ENCODE results near the gene TIMM21. TPM values are rescaled to one million over a fixed set of nuclear protein-coding genes. Genes with fewer than 3 reads are reported as not detected.

Gene TIMM21
- total RNA-seq, 1 experiment from 2014 or later = 46.0 TPM

DNA sequence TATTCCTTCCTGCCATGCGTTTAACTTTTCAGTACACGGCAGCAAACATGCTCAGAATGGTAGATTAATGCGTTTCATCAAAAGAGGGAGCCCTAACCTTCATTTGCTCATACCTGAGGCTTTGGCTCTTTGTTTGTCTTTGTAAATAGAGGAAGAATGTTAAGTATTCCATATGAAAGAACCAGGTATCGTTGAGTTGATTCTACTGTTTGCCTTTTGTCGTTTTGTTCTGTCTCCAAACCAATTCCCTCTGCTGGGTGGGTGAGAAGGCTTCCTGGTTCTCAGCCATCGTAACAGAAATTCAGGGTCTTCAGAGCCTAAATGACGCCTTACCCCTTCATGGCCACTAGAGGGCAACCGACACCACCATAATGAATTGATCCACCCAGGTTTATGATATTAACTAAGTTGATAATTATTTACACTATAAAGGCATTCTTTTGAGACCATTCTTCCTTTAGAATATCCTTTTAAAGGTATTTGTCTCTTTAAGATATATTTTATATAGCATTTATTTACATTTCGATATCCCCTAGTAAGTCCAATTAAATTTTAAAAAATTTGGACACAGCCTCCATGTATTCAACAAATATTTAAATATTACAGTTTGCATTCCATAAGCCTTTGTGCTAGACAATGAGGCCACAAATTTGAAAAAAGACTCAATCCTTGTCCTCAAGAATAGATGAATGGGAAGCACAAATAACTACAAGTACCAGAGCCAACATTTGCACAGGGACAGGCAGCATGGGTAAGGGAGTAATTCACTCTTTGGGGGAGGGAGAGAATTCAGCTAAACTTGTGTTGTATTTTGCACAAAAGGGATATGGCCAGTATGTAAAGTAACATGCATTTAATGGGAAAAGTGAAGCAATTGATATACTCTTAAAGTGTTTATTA is 48.1 kb downstream of the TIMM21 start:
- Histone ChIP-seq H2AFZ (ENCODE audit: low read length) (no peak overlapping the region), H2BK120ac (ENCODE audit: low read depth, low read length, poor library complexity, severe bottlenecking) (no peak overlapping the region), H3K9ac (ENCODE audit: extremely low read depth, insufficient read length, low read length) (no peak overlapping the region), H4K8ac (replicated peaks; ENCODE audit: insufficient read length, low read depth, low read length) (no peak overlapping the region), H2AK5ac (ENCODE audit: insufficient read length, low read length) (no peak overlapping the region), H4K5ac (ENCODE audit: insufficient read length, low read depth, low read length) (no peak overlapping the region), H3K27ac (ENCODE audit: insufficient read length, low read depth, low read length) (no peak overlapping the region), H3K4me1 (ENCODE audit: insufficient read depth, low read length) (no peaks in the 10 kb centered on the region; the same call in 1 of the 2 replicates), H2BK20ac (ENCODE audit: low read depth, low read length, poor library complexity, severe bottlenecking) (no peak overlapping the region), H3K4ac (ENCODE audit: low read depth, low read length) (no peak overlapping the region), H3K14ac (ENCODE audit: insufficient read depth, low read length) (no peak overlapping the region), H3K23me2 (ENCODE audit: insufficient read length, low read depth, low read length, poor library complexity, severe bottlenecking) (no peaks in the 10 kb centered on the region), H3K79me1 (ENCODE audit: insufficient read depth, low read depth, low read length, poor library complexity, severe bottlenecking) (no peaks in the 10 kb centered on the region), H4K20me1 (ENCODE audit: control insufficient read depth, insufficient read depth, insufficient read length) (no peaks in the 10 kb centered on the region), H3K23ac (ENCODE audit: insufficient read length, low read depth, low read length) (no peak overlapping the region), H3K27me3 (ENCODE audit: insufficient read depth, low read length) (no peaks in the 10 kb centered on the region), H3K4me2 (ENCODE audit: insufficient read depth, insufficient read length, low read length) (no peak overlapping the region), H3K9me3 (ENCODE audit: control insufficient read depth, low read depth, low read length) (no peaks in the 10 kb centered on the region), H3T11ph (ENCODE audit: low read length) (no peak overlapping the region), H2BK5ac (ENCODE audit: insufficient read length, low read length) (no peak overlapping the region), H4K91ac (ENCODE audit: insufficient read length, low read depth, low read length) (no peak overlapping the region), H3K79me2 (ENCODE audit: insufficient read depth, low read length) (no peaks in the 10 kb centered on the region), H3K18ac (ENCODE audit: insufficient read length, low read depth, low read length) (no peak overlapping the region), H2BK12ac (ENCODE audit: insufficient read length, low read depth, low read length) (no peak overlapping the region), H2BK15ac (ENCODE audit: low read depth, low read length) (no peak overlapping the region), H3K56ac (ENCODE audit: insufficient read length, low read depth, low read length) (no peak overlapping the region)
- TF ChIP-seq, protein P1, sequence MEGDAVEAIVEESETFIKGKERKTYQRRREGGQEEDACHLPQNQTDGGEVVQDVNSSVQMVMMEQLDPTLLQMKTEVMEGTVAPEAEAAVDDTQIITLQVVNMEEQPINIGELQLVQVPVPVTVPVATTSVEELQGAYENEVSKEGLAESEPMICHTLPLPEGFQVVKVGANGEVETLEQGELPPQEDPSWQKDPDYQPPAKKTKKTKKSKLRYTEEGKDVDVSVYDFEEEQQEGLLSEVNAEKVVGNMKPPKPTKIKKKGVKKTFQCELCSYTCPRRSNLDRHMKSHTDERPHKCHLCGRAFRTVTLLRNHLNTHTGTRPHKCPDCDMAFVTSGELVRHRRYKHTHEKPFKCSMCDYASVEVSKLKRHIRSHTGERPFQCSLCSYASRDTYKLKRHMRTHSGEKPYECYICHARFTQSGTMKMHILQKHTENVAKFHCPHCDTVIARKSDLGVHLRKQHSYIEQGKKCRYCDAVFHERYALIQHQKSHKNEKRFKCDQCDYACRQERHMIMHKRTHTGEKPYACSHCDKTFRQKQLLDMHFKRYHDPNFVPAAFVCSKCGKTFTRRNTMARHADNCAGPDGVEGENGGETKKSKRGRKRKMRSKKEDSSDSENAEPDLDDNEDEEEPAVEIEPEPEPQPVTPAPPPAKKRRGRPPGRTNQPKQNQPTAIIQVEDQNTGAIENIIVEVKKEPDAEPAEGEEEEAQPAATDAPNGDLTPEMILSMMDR (conservative IDR thresholded peaks at IDR 0.05) = peak; percentile 91
- H3K27me3 Mint-ChIP-seq (ENCODE audit: low read depth) = peaks cover 3% of the 10 kb centered on the region
- no peaks in the 10 kb centered on the region for H3K36me3 Mint-ChIP-seq (ENCODE audit: insufficient read depth in 1 of 3, low read depth in 3 of 3)
- H3K27ac Mint-ChIP-seq = no peak overlapping the region; a peak in 1 of 7 replicates
- H3K9me3 Mint-ChIP-seq = no peaks in the 10 kb centered on the region
- peaks cover 14 to 15% of the 10 kb centered on the region in 2 experiments for H3K4me1 Mint-ChIP-seq
- H3K4me3 Mint-ChIP-seq = peak overlapping the region in 1 of 2 experiments; percentile 2; a peak in 1 of 5 replicates
- no CpG with 5 or more reads among the region's 9 CpGs for WGBS (ENCODE audit: extremely low coverage, insufficient read length, low lambda C conversion rate)
- DNase-seq = peak; percentile 50
